ENCODE data around the gene VEGFA. TPM values are rescaled to one million over a fixed set of nuclear protein-coding genes. Genes with fewer than 3 reads are reported as not detected.

The VEGFA gene
- total RNA-seq, 2 donors from 2014 or later = 113 to 216 TPM

GRCh38 chr6:43768983-43769525 lies 957 bp upstream of the VEGFA start:
- TF ChIP-seq CTCF (IDR thresholded peaks at IDR 0.05) = no peak
- Histone ChIP-seq H3K4me1 (peaks cover 7% of the 10 kb centered on the region), H3K36me3 (no peaks in the 10 kb centered on the region), H3K9ac (ENCODE audit: low read depth in 2 of 2, low read length in 2 of 2) (peak overlapping the region in 1 of 2 donors; percentile 97), H3K9me3 (no peaks in the 10 kb centered on the region), H3K27ac (peak overlapping the region; percentile 98), H3K27me3 (no peaks in the 10 kb centered on the region), H3K4me3 (no peak overlapping the region)
- peak; percentile 46 for DNase-seq
- intact Hi-C loops (cut with DNase I) = loop anchor here (2.0 kb wide), 2 partner anchors 184 to 310 kb away; no protein-coding TSS in a partner anchor

GRCh38 chr6:43770372-43771209 lies 580 bp downstream of the VEGFA start:
- DNase-seq = peak; percentile 67
- Histone ChIP-seq H3K4me1 (peaks cover 16% of the 10 kb centered on the region), H3K4me3 (peak overlapping the region; percentile 80), H3K9me3 (no peaks in the 10 kb centered on the region), H3K36me3 (no peaks in the 10 kb centered on the region), H3K27me3 (no peaks in the 10 kb centered on the region), H3K27ac (peak overlapping the region; percentile 98), H3K9ac (ENCODE audit: low read depth in 2 of 2, low read length in 2 of 2) (peak overlapping the region; percentile 97 to 100)
- intact Hi-C loops (cut with DNase I) = loop anchor here (5.0 kb wide), 1 partner anchor 232 kb away; no protein-coding TSS in a partner anchor
- TF ChIP-seq CTCF (IDR thresholded peaks at IDR 0.05) = no peak

- no peaks in the 10 kb centered on the region for H3K36me3 ChIP-seq
- H3K4me1 ChIP-seq = peaks cover 16% of the 10 kb centered on the region
- peak; percentile 77 for DNase-seq
- H3K9me3 ChIP-seq = no peaks in the 10 kb centered on the region
- no peaks in the 10 kb centered on the region for H3K27me3 ChIP-seq
- peak overlapping the region; percentile 98 for H3K27ac ChIP-seq
- H3K4me3 ChIP-seq = peak overlapping the region; percentile 80
- intact Hi-C loops (cut with DNase I) = loop anchor here (5.0 kb wide), 1 partner anchor 231 kb away; no protein-coding TSS in a partner anchor
- peak overlapping the region; percentile 97 to 100 for H3K9ac ChIP-seq (ENCODE audit: low read depth in 2 of 2, low read length in 2 of 2)
- TF ChIP-seq CTCF (IDR thresholded peaks at IDR 0.05) = no peak
Observed at GRCh38 chr6:43771210-43771857, 1.3 kb downstream of the VEGFA start.

GRCh38 chr6:43771858-43772680 lies 2.1 kb downstream of the VEGFA start:
- no peak for TF ChIP-seq CTCF (IDR thresholded peaks at IDR 0.05)
- Histone ChIP-seq H3K27me3 (no peaks in the 10 kb centered on the region), H3K9me3 (no peaks in the 10 kb centered on the region), H3K36me3 (no peaks in the 10 kb centered on the region), H3K4me1 (peaks cover 16% of the 10 kb centered on the region), H3K27ac (peak overlapping the region; percentile 98), H3K4me3 (peak overlapping the region; percentile 80), H3K9ac (ENCODE audit: low read depth in 2 of 2, low read length in 2 of 2) (peak overlapping the region; percentile 97 to 100)
- intact Hi-C loops (cut with DNase I) = loop anchor here (5.0 kb wide), 1 partner anchor 230 kb away; no protein-coding TSS in a partner anchor
- peak; percentile 83 for DNase-seq

Data from colonic mucosa (tissue), 4 donors.